Bronchial epithelial cell (primary cell): ENCODE results near the gene TLE7. TPM values are rescaled to one million over a fixed set of nuclear protein-coding genes. Genes with fewer than 3 reads are reported as not detected.
A peak's percentile ranks its signal among the peaks of the same experiment; 100 is the strongest.

Source experiments
- DNase-seq: peaks from one replicate; pipeline ENCODE4 v3.0.0-alpha.2; 2010; ENCODE audit warnings: low read depth
- FAIRE-seq: peaks from 2 replicates; lab custom pipeline; 2011; peaks lifted over from hg19 to GRCh38; lab: Jason Lieb, UNC
- H3K27me3 ChIP-seq: 2 replicates; pipeline ENCODE4 v1.5.1; 2011; ENCODE audit warnings: low read length; ENCODE audit not compliant: control insufficient read depth, insufficient read depth
- H3K36me3 ChIP-seq: 2 replicates; pipeline ENCODE4 v1.5.1; 2011; ENCODE audit warnings: low read length; ENCODE audit not compliant: control insufficient read depth, insufficient read depth
- H3K4me3 ChIP-seq: 2 replicates; pipeline ENCODE4 v1.5.1; 2011; ENCODE audit warnings: mild to moderate bottlenecking, low read depth, low read length, control low read depth
- CTCF ChIP-seq: IDR thresholded peaks from 2 replicates; pipeline ENCODE4 v1.5.1; 2011; ENCODE audit warnings: mild to moderate bottlenecking, moderate library complexity, low read length, control low read depth, inconsistent platforms; ENCODE audit not compliant: insufficient read depth, severe bottlenecking
- total RNA-seq: library from RNA; depleted of rRNA; stranded (reverse); fragments of >200 nt; gene quantifications from 2 replicates; pipeline ENCODE4 v1.2.1, GENCODE V29; 2014

The TLE7 gene
- total RNA-seq, 1 donor from 2014 or later = not detected

GRCh38 chr16:71423865-71424264, 18.0 kb downstream of the TLE7 start:
- no peak for TF ChIP-seq CTCF
- DNase-seq = no peak

GRCh38 chr16:71423016-71423415, 18.8 kb downstream of the TLE7 start:
- no peaks in the 10 kb centered on the region for H3K36me3 ChIP-seq
- H3K27me3 ChIP-seq = no peaks in the 10 kb centered on the region
- no peak for TF ChIP-seq CTCF
- FAIRE-seq = no peak
- DNase-seq = no peak
- no peak overlapping the region for H3K4me3 ChIP-seq

More at GRCh38 chr16:71423865-71424264, 18.0 kb downstream of the TLE7 start:
- Histone ChIP-seq H3K36me3 (no peaks in the 10 kb centered on the region), H3K4me3 (no peak overlapping the region), H3K27me3 (no peaks in the 10 kb centered on the region)
- FAIRE-seq = no peak

GRCh38 chr16:71421911-71422310, 19.9 kb downstream of the TLE7 start:
- TF ChIP-seq CTCF = peak; percentile 67
- no peak for FAIRE-seq
- Histone ChIP-seq H3K36me3 (no peaks in the 10 kb centered on the region), H3K27me3 (no peaks in the 10 kb centered on the region), H3K4me3 (no peak overlapping the region)
- peak; percentile 33 for DNase-seq

- H3K4me3 ChIP-seq = no peak overlapping the region
- no peaks in the 10 kb centered on the region for H3K27me3 ChIP-seq
- DNase-seq (no peak), FAIRE-seq (no peak)
- H3K36me3 ChIP-seq = no peaks in the 10 kb centered on the region
- TF ChIP-seq CTCF = no peak
Observed at GRCh38 chr16:71414038-71414437, 27.8 kb downstream of the TLE7 start.

- Histone ChIP-seq H3K4me3 (no peak overlapping the region), H3K36me3 (no peaks in the 10 kb centered on the region), H3K27me3 (no peaks in the 10 kb centered on the region)
- DNase-seq (no peak), FAIRE-seq (no peak)
- no peak for TF ChIP-seq CTCF
Observed at GRCh38 chr16:71413341-71413740, 28.5 kb downstream of the TLE7 start.
